HepG2 (cell line): ENCODE data around the gene INHBE. TPM values are rescaled to one million over a fixed set of nuclear protein-coding genes. Genes with fewer than 3 reads are reported as not detected.
A peak's percentile ranks its signal among the peaks of the same experiment; 100 is the strongest.

Experiments used
- NAIF1 ChIP-seq: sonication (generic); formaldehyde crosslinking; IDR thresholded peaks from 2 replicates; pipeline ENCODE4 v1.5.0; 2020; ENCODE audit warnings: mild to moderate bottlenecking, missing genetic modification reagents, borderline replicate concordance
- POLR2AphosphoS2 ChIP-seq: IDR thresholded peaks from 2 replicates; pipeline ENCODE4 v1.6.1; 2011; ENCODE audit warnings: low read depth, low read length, improper control_type of control experiment
- PPARG ChIP-seq: conservative IDR thresholded peaks from 2 replicates; pipeline ENCODE4 v1.6.1; 2016; ENCODE audit warnings: missing biosample characterization, missing genetic modification reagents
- SALL1 ChIP-seq: sonication (generic); formaldehyde crosslinking; IDR thresholded peaks from 2 replicates; pipeline ENCODE4 v1.8.0; 2022; ENCODE audit warnings: mild to moderate bottlenecking, missing genetic modification reagents
- ZIK1 ChIP-seq: sonication (generic); formaldehyde crosslinking; IDR thresholded peaks from 2 replicates; pipeline ENCODE4 v1.5.0; 2020; ENCODE audit warnings: mild to moderate bottlenecking, low read depth, missing genetic modification reagents, borderline replicate concordance
- ZNF160 ChIP-seq: sonication (generic); formaldehyde crosslinking; IDR thresholded peaks from 2 replicates; pipeline ENCODE4 v1.8.0; 2022; ENCODE audit warnings: mild to moderate bottlenecking, inconsistent platforms, missing genetic modification reagents
- ZNF549 ChIP-seq: sonication (generic); formaldehyde crosslinking; IDR thresholded peaks from 2 replicates; pipeline ENCODE4 v1.5.0; 2020; ENCODE audit warnings: missing genetic modification reagents
- polyA plus RNA-seq, 8 experiments: library from polyadenylated mRNA; depleted of rRNA in 3 of 8; stranded (reverse) in 7 of 8; unstranded in 1 of 8; fragments of >200 nt; fragmentation: Illumina TruSeq in 4 of 8; extraction: Trizol in 4 of 8; gene quantifications; 2 replicates each; pipeline versions ENCODE4 v1.2.1 to v1.2.3, GENCODE V29; 2011 to 2016; ENCODE audit warnings: low read depth in 4 of 8, missing spikeins in 1 of 8, mixed read lengths in 1 of 8; ENCODE audit not compliant: insufficient read depth in 1 of 8
- total RNA-seq, 5 experiments: library from RNA; depleted of rRNA; stranded (reverse); fragments of >200 nt; fragmentation: Illumina TruSeq; extraction: Trizol; gene quantifications; 2 replicates each; pipeline ENCODE4 v1.2.3, GENCODE V29; 2016; ENCODE audit warnings: low read depth in 1 of 5
- TF ChIP-seq, protein P1 (sequence below), 2 experiments: sonication (generic) in 1 of 2; formaldehyde crosslinking in 1 of 2; IDR thresholded peaks; 2 replicates each; pipeline versions ENCODE4 v1.4.0 to v1.6.1; 2016 to 2020; ENCODE audit warnings: borderline replicate concordance in 1 of 2, low read depth in 1 of 2, mild to moderate bottlenecking in 1 of 2, missing genetic modification reagents in 1 of 2
- TF ChIP-seq, protein P2 (sequence below): sonication (generic); formaldehyde crosslinking; IDR thresholded peaks from 2 replicates; pipeline ENCODE4 v1.4.0; 2020; ENCODE audit warnings: missing genetic modification reagents
- TF ChIP-seq, protein P3 (sequence below): IDR thresholded peaks from 2 replicates; pipeline ENCODE4 v1.6.1; 2012; ENCODE audit warnings: low read depth, low read length, improper control_type of control experiment
- TF ChIP-seq, protein P4 (sequence below): sonication (generic); formaldehyde crosslinking; IDR thresholded peaks from 2 replicates; pipeline ENCODE4 v1.9.0; 2022; ENCODE audit warnings: missing genetic modification reagents, mild to moderate bottlenecking, borderline replicate concordance
- TF ChIP-seq, protein P5 (sequence below): IDR thresholded peaks from 2 replicates; pipeline ENCODE4 v1.6.1; 2016; ENCODE audit warnings: low read depth, missing genetic modification reagents, missing compliant biosample characterization

INHBE gene
- total and polyA plus RNA-seq, 2 of the 13 experiments (the other 11 are each of a cell fraction or from before 2014, with no cell fraction given) = 17.0 to 32.0 TPM

DNA sequence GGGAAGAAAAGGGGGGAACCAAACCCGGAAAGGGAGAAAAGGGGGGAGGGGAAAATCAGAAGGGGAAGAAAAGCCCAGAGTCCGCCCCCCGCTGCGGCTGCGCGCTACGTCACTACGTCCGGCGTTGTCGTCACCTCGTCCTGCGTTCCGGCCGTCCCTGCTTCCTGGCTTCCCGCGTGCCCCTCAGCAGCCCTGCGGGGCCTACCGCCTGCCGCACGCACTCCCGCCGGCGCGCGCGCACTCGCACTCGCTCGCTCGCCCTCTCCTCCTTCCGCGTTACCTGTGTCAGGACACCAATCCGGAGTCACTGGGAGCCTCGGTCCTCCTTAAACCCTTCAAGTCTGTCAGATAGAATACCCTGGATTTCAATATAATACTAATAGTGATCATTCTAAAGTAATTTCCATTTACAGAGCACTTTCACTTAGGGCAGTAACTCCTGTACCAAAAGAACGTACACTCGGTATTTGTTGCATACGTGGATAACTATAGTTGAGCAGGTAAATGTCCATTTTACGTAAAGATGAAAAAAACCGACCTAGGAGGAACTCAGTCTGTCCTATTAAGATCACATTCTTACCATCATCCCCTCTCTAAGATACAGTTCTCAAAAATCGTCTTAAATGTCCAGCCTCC is 24.1 kb upstream of the INHBE start, which contains the start of gene R3HDM2 (continued):
- TF ChIP-seq, protein P1, sequence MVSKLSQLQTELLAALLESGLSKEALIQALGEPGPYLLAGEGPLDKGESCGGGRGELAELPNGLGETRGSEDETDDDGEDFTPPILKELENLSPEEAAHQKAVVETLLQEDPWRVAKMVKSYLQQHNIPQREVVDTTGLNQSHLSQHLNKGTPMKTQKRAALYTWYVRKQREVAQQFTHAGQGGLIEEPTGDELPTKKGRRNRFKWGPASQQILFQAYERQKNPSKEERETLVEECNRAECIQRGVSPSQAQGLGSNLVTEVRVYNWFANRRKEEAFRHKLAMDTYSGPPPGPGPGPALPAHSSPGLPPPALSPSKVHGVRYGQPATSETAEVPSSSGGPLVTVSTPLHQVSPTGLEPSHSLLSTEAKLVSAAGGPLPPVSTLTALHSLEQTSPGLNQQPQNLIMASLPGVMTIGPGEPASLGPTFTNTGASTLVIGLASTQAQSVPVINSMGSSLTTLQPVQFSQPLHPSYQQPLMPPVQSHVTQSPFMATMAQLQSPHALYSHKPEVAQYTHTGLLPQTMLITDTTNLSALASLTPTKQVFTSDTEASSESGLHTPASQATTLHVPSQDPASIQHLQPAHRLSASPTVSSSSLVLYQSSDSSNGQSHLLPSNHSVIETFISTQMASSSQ (IDR thresholded peaks at IDR 0.05; ENCODE audit: low read depth) = no peak
- TF ChIP-seq, protein P1 (CRISPR knock-in tag; IDR thresholded peaks at IDR 0.05; ENCODE audit: borderline replicate concordance) = no peak
- peak; percentile 88 for TF ChIP-seq SALL1 (CRISPR knock-in tag)
- TF ChIP-seq, protein P2, sequence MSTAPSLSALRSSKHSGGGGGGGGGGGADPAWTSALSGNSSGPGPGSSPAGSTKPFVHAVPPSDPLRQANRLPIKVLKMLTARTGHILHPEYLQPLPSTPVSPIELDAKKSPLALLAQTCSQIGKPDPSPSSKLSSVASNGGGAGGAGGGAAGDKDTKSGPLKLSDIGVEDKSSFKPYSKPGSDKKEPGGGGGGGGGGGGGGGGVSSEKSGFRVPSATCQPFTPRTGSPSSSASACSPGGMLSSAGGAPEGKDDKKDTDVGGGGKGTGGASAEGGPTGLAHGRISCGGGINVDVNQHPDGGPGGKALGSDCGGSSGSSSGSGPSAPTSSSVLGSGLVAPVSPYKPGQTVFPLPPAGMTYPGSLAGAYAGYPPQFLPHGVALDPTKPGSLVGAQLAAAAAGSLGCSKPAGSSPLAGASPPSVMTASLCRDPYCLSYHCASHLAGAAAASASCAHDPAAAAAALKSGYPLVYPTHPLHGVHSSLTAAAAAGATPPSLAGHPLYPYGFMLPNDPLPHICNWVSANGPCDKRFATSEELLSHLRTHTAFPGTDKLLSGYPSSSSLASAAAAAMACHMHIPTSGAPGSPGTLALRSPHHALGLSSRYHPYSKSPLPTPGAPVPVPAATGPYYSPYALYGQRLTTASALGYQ = peak; percentile 59; the same call in 1 of the 2 replicates
- TF ChIP-seq NAIF1 (CRISPR knock-in tag) = peak; percentile 35; the same call in 1 of the 2 replicates
- TF ChIP-seq ZNF549 (CRISPR knock-in tag) = no peak
- TF ChIP-seq, protein P3, sequence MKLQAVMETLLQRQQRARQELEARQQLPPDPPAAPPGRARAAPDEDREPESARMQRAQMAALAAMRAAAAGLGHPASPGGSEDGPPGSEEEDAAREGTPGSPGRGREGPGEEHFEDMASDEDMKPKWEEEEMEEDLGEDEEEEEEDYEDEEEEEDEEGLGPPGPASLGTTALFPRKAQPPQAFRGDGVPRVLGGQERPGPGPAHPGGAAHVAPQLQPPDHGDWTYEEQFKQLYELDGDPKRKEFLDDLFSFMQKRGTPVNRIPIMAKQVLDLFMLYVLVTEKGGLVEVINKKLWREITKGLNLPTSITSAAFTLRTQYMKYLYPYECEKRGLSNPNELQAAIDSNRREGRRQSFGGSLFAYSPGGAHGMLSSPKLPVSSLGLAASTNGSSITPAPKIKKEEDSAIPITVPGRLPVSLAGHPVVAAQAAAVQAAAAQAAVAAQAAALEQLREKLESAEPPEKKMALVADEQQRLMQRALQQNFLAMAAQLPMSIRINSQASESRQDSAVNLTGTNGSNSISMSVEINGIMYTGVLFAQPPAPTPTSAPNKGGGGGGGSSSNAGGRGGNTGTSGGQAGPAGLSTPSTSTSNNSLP = no peak
- TF ChIP-seq, protein P4, sequence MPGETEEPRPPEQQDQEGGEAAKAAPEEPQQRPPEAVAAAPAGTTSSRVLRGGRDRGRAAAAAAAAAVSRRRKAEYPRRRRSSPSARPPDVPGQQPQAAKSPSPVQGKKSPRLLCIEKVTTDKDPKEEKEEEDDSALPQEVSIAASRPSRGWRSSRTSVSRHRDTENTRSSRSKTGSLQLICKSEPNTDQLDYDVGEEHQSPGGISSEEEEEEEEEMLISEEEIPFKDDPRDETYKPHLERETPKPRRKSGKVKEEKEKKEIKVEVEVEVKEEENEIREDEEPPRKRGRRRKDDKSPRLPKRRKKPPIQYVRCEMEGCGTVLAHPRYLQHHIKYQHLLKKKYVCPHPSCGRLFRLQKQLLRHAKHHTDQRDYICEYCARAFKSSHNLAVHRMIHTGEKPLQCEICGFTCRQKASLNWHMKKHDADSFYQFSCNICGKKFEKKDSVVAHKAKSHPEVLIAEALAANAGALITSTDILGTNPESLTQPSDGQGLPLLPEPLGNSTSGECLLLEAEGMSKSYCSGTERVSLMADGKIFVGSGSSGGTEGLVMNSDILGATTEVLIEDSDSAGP = peak; percentile 82
- no peak for TF ChIP-seq POLR2AphosphoS2
- 0 out of 2 replicates have a peak, but pooled peaks have one; percentile 59 for TF ChIP-seq ZNF160
- 0 out of 2 replicates have a peak, but pooled peaks have one; percentile 11 for TF ChIP-seq PPARG
- TF ChIP-seq, protein P5, sequence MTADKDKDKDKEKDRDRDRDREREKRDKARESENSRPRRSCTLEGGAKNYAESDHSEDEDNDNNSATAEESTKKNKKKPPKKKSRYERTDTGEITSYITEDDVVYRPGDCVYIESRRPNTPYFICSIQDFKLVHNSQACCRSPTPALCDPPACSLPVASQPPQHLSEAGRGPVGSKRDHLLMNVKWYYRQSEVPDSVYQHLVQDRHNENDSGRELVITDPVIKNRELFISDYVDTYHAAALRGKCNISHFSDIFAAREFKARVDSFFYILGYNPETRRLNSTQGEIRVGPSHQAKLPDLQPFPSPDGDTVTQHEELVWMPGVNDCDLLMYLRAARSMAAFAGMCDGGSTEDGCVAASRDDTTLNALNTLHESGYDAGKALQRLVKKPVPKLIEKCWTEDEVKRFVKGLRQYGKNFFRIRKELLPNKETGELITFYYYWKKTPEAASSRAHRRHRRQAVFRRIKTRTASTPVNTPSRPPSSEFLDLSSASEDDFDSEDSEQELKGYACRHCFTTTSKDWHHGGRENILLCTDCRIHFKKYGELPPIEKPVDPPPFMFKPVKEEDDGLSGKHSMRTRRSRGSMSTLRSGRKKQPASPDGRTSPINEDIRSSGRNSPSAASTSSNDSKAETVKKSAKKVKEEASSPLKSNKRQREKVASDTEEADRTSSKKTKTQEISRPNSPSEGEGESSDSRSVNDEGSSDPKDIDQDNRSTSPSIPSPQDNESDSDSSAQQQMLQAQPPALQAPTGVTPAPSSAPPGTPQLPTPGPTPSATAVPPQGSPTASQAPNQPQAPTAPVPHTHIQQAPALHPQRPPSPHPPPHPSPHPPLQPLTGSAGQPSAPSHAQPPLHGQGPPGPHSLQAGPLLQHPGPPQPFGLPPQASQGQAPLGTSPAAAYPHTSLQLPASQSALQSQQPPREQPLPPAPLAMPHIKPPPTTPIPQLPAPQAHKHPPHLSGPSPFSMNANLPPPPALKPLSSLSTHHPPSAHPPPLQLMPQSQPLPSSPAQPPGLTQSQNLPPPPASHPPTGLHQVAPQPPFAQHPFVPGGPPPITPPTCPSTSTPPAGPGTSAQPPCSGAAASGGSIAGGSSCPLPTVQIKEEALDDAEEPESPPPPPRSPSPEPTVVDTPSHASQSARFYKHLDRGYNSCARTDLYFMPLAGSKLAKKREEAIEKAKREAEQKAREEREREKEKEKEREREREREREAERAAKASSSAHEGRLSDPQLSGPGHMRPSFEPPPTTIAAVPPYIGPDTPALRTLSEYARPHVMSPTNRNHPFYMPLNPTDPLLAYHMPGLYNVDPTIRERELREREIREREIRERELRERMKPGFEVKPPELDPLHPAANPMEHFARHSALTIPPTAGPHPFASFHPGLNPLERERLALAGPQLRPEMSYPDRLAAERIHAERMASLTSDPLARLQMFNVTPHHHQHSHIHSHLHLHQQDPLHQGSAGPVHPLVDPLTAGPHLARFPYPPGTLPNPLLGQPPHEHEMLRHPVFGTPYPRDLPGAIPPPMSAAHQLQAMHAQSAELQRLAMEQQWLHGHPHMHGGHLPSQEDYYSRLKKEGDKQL (CRISPR knock-in tag) = peak; percentile 36; the same call in 1 of the 2 replicates
- peak; percentile 89; the same call in 1 of the 2 replicates for TF ChIP-seq ZIK1
